ENCODE measurements around the gene HECTD1. TPM values are rescaled to one million over a fixed set of nuclear protein-coding genes. Genes with fewer than 3 reads are reported as not detected.
"Not testable (repeated sequence)": the region's sequence is repeated elsewhere in the genome, so short reads cannot be mapped to it uniquely, and the experiment has no call there.

HECTD1 gene
- total and polyA plus RNA-seq, 7 experiments from 2014 or later: 25.5 to 163 (median 147) TPM

DNA sequence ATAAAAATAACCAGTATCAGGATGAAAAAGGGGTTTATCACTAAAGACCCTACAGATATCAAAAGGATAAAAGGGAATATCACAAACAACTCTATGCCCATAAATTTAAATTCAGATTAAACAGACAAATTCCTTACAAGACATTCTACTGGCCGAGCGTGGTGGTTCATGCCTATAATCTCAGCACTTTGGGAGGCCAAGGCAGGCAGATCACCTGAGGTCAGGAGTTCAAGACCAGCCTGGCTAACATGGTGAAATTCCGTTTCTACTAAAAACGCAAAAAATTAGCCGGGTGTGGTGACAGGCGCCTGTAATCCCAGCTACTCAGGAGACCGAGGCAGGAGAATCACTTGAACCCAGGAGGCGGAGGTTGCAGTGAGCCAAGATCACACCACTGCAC lies 15.0 kb downstream of the HECTD1 start:
- POLR2A ChIA-PET; H3K9me3 Mint-ChIP-seq; H3K27me3 ChIP-seq (ENCODE audit: control insufficient read depth in 2 of 2, insufficient read depth in 2 of 2, low read length in 2 of 2); ATAC-seq; CTCF ChIA-PET; H3K27ac ChIP-seq (ENCODE audit: low read depth, low read length); DNase-seq; H3K27me3 Mint-ChIP-seq; H3K9me3 ChIP-seq (ENCODE audit: control insufficient read depth in 2 of 3, low read length in 3 of 3); H3K4me3 Mint-ChIP-seq; H3K36me3 ChIP-seq (ENCODE audit: control insufficient read depth in 2 of 3, insufficient read depth in 3 of 3, low read length in 3 of 3); H3K4me3 ChIP-seq (ENCODE audit: low read length): not testable (repeated sequence)
- peaks cover 32 to 66% (median 53%) of the 10 kb centered on the region in 7 donors for H3K4me1 Mint-ChIP-seq
- H3K4me1 ChIP-seq (ENCODE audit: control insufficient read depth in 2 of 2, insufficient read depth in 2 of 2, low read length in 2 of 2): peaks cover 4 to 12% of the 10 kb centered on the region in 2 donors
- peak overlapping the region in 1 of 9 donors; percentile 14 for H3K27ac Mint-ChIP-seq
- intact Hi-C loops (cut with micrococcal nuclease): loop anchor here in 1 of 2 donors (2.0 kb wide), 1 partner anchor 14 kb away; the partner anchor contains the start of gene HECTD1
- peaks cover 4 to 20% (median 14%) of the 10 kb centered on the region in 5 donors for H3K36me3 Mint-ChIP-seq

DNA sequence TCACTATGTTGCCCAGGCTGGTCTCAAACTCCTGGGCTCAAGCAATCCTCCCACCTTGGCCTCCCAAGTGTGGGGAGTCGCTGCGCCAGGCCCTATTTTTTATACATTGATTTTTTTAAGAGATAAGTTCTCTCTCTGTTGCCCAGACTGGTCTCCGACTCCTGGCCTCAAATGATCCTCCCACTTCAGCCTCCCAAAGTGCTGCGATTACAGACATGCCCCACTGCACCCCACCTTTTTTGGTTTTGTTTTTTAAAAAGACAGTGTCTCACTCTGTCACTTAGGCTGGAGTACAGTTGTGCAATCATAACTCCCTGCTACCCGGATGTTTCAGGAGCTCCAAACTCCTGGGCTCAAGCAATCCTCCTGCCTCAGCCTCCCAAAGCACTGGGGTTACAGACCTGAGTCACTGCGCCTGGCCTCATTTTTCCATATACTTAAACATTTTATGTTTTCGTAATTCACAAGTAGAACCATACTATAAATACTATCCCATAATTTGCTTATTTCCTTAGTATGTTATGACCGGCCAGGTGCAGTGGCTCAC lies 16.8 kb downstream of the HECTD1 start:
- intact Hi-C loops (cut with micrococcal nuclease): no loop called here
- DNase-seq (no peak), ATAC-seq (no peak)
- Mint-ChIP-seq H3K27ac (peak overlapping the region in 1 of 9 donors; percentile 10), H3K4me3 (no peak overlapping the region), H3K27me3 (no peaks in the 10 kb centered on the region), H3K9me3 (no peaks in the 10 kb centered on the region), H3K36me3 (peaks cover 0 to 23% (median 14%) of the 10 kb centered on the region in 5 donors), H3K4me1 (peaks cover 16 to 60% (median 46%) of the 10 kb centered on the region in 7 donors)
- H3K4me1 ChIP-seq (ENCODE audit: control insufficient read depth in 2 of 2, insufficient read depth in 2 of 2, low read length in 2 of 2): peaks cover 4 to 12% of the 10 kb centered on the region in 2 donors
- POLR2A ChIA-PET: interaction anchor here (1.4 kb wide), 1 partner anchor 16 kb away, joined by 5 read pairs; the partner anchor contains the start of gene HECTD1
- H3K27ac ChIP-seq (ENCODE audit: low read depth, low read length): no peak overlapping the region
- peaks cover 3 to 5% (median 4%) of the 10 kb centered on the region in 3 experiments for H3K36me3 ChIP-seq (ENCODE audit: control insufficient read depth in 2 of 3, insufficient read depth in 3 of 3, low read length in 3 of 3)
- CTCF ChIA-PET: no interaction called here
- no peak overlapping the region for H3K4me3 ChIP-seq (ENCODE audit: low read length)
- H3K9me3 ChIP-seq (ENCODE audit: control insufficient read depth in 2 of 3, low read length in 3 of 3): no peaks in the 10 kb centered on the region
- no peaks in the 10 kb centered on the region for H3K27me3 ChIP-seq (ENCODE audit: control insufficient read depth in 2 of 2, insufficient read depth in 2 of 2, low read length in 2 of 2)

GRCh38 chr14:31190219-31190603 lies 17.4 kb downstream of the HECTD1 start:
- ChIA-PET CTCF (no interaction called here), POLR2A (interaction anchor here (0.5 to 1.4 kb wide), 2 partner anchors 17 to 277 kb away, joined by 3 to 5 read pairs; partner anchors contain the start of gene HECTD1)
- Mint-ChIP-seq H3K4me3 (peak overlapping the region in 1 of 10 donors; percentile 21), H3K36me3 (peaks cover 0 to 25% (median 18%) of the 10 kb centered on the region in 5 donors), H3K27me3 (no peaks in the 10 kb centered on the region), H3K9me3 (no peaks in the 10 kb centered on the region), H3K4me1 (peaks cover 16 to 56% (median 43%) of the 10 kb centered on the region in 7 donors), H3K27ac (peak overlapping the region in 2 of 9 donors; percentile 10 to 23)
- ATAC-seq (no peak), DNase-seq (no peak)
- Histone ChIP-seq H3K4me1 (ENCODE audit: control insufficient read depth in 2 of 2, insufficient read depth in 2 of 2, low read length in 2 of 2) (peaks cover 4 to 10% of the 10 kb centered on the region in 2 donors), H3K9me3 (ENCODE audit: control insufficient read depth in 2 of 3, low read length in 3 of 3) (no peaks in the 10 kb centered on the region), H3K27me3 (ENCODE audit: control insufficient read depth in 2 of 2, insufficient read depth in 2 of 2, low read length in 2 of 2) (no peaks in the 10 kb centered on the region), H3K27ac (ENCODE audit: low read depth, low read length) (no peak overlapping the region), H3K4me3 (ENCODE audit: low read length) (no peak overlapping the region), H3K36me3 (ENCODE audit: control insufficient read depth in 2 of 3, insufficient read depth in 3 of 3, low read length in 3 of 3) (peaks cover 3 to 11% (median 3%) of the 10 kb centered on the region in 3 experiments)
- intact Hi-C loops (cut with micrococcal nuclease): no loop called here

GRCh38 chr14:31189346-31190218 lies 18.0 kb downstream of the HECTD1 start:
- Histone ChIP-seq H3K4me3 (ENCODE audit: low read length) (no peak overlapping the region), H3K4me1 (ENCODE audit: control insufficient read depth in 2 of 2, insufficient read depth in 2 of 2, low read length in 2 of 2) (peaks cover 0 to 7% of the 10 kb centered on the region in 2 donors), H3K27ac (ENCODE audit: low read depth, low read length) (no peak overlapping the region), H3K9me3 (ENCODE audit: control insufficient read depth in 2 of 3, low read length in 3 of 3) (no peaks in the 10 kb centered on the region), H3K27me3 (ENCODE audit: control insufficient read depth in 2 of 2, insufficient read depth in 2 of 2, low read length in 2 of 2) (no peaks in the 10 kb centered on the region), H3K36me3 (ENCODE audit: control insufficient read depth in 2 of 3, insufficient read depth in 3 of 3, low read length in 3 of 3) (peaks cover 0 to 11% (median 3%) of the 10 kb centered on the region in 3 experiments)
- H3K9me3 Mint-ChIP-seq: no peaks in the 10 kb centered on the region
- ChIA-PET CTCF (no interaction called here), POLR2A (interaction anchor here (0.5 to 1.4 kb wide), 2 partner anchors 18 to 277 kb away, joined by 3 to 5 read pairs; partner anchors contain the start of gene HECTD1)
- H3K27me3 Mint-ChIP-seq: no peaks in the 10 kb centered on the region
- H3K4me1 Mint-ChIP-seq: peaks cover 16 to 49% (median 37%) of the 10 kb centered on the region in 7 donors
- H3K4me3 Mint-ChIP-seq: peak overlapping the region in 1 of 10 donors; percentile 21
- peaks cover 0 to 26% (median 20%) of the 10 kb centered on the region in 5 donors for H3K36me3 Mint-ChIP-seq
- intact Hi-C loops (cut with micrococcal nuclease): no loop called here
- ATAC-seq (no peak), DNase-seq (no peak)
- peak overlapping the region in 5 of 9 donors; percentile 23 to 72 (median 52) for H3K27ac Mint-ChIP-seq

- no peak overlapping the region for H3K27ac ChIP-seq (ENCODE audit: low read depth, low read length)
- Mint-ChIP-seq H3K27ac (peak overlapping the region in 7 of 9 donors; percentile 3 to 72 (median 21)), H3K4me1 (peaks cover 16 to 44% (median 30%) of the 10 kb centered on the region in 7 donors), H3K4me3 (peak overlapping the region in 1 of 10 donors; percentile 0), H3K27me3 (no peaks in the 10 kb centered on the region), H3K9me3 (no peaks in the 10 kb centered on the region), H3K36me3 (peaks cover 0 to 26% (median 15%) of the 10 kb centered on the region in 5 donors)
- no peak overlapping the region for H3K4me3 ChIP-seq (ENCODE audit: low read length)
- peaks cover 0 to 7% of the 10 kb centered on the region in 2 donors for H3K4me1 ChIP-seq (ENCODE audit: control insufficient read depth in 2 of 2, insufficient read depth in 2 of 2, low read length in 2 of 2)
- no peaks in the 10 kb centered on the region for H3K27me3 ChIP-seq (ENCODE audit: control insufficient read depth in 2 of 2, insufficient read depth in 2 of 2, low read length in 2 of 2)
- ChIA-PET CTCF (no interaction called here), POLR2A (no interaction called here)
- H3K36me3 ChIP-seq (ENCODE audit: control insufficient read depth in 2 of 3, insufficient read depth in 3 of 3, low read length in 3 of 3): peaks cover 0 to 11% (median 3%) of the 10 kb centered on the region in 3 experiments
- no peaks in the 10 kb centered on the region for H3K9me3 ChIP-seq (ENCODE audit: control insufficient read depth in 2 of 3, low read length in 3 of 3)
- intact Hi-C loops (cut with micrococcal nuclease): no loop called here
- ATAC-seq: no peak
- DNase-seq: no peak
Measured at GRCh38 chr14:31188744-31189143, 18.8 kb downstream of the HECTD1 start.

DNA sequence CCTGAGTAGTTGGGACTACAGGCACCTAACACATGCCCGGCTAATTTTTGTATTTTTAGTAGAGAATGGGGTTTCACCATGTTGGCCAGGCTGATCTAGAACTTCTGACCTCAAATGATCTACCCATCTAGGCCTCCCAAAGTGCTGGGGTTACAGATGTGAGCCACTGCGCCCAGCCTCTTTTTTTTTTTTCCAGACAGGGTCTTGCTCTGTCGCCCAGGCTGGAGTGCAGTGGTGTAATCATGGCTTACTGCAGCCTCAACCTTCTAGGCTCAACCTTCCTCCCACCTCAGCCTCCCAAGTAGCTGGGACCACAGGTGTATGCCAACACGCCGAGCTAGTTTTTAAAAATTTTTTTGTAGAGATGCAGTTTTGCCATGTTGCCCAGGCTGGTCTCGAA lies 25.6 kb downstream of the HECTD1 start:
- H3K27me3 ChIP-seq (ENCODE audit: control insufficient read depth in 2 of 2, insufficient read depth in 2 of 2, low read length in 2 of 2); H3K36me3 ChIP-seq (ENCODE audit: control insufficient read depth in 2 of 3, insufficient read depth in 3 of 3, low read length in 3 of 3); POLR2A ChIA-PET; H3K27me3 Mint-ChIP-seq; ATAC-seq; H3K9me3 ChIP-seq (ENCODE audit: control insufficient read depth in 2 of 3, low read length in 3 of 3); CTCF ChIA-PET; H3K4me3 ChIP-seq (ENCODE audit: low read length); DNase-seq; H3K9me3 Mint-ChIP-seq; H3K4me3 Mint-ChIP-seq; H3K27ac ChIP-seq (ENCODE audit: low read depth, low read length); H3K4me1 ChIP-seq (ENCODE audit: control insufficient read depth in 2 of 2, insufficient read depth in 2 of 2, low read length in 2 of 2): not testable (repeated sequence)
- H3K27ac Mint-ChIP-seq: peak overlapping the region in 1 of 9 donors; percentile 41
- peaks cover 0 to 31% (median 22%) of the 10 kb centered on the region in 7 donors for H3K4me1 Mint-ChIP-seq
- H3K36me3 Mint-ChIP-seq: peaks cover 0 to 28% (median 9%) of the 10 kb centered on the region in 5 donors
- intact Hi-C loops (cut with micrococcal nuclease): loop anchor here in 1 of 2 donors (5.0 kb wide), 2 partner anchors 145 to 175 kb away; no protein-coding TSS in a partner anchor

Data from naive thymus-derived CD4-positive, alpha-beta T cell (primary cell).